Endodermal cell (in vitro differentiated cells): ENCODE measurements around the gene TRAF3. TPM values are rescaled to one million over a fixed set of nuclear protein-coding genes. Genes with fewer than 3 reads are reported as not detected.

Source experiments
- DNase-seq: peaks from one replicate; pipeline ENCODE4 v3.0.0-alpha.2; 2017
- H3K27ac ChIP-seq: 2 replicates; pipeline ENCODE4 v1.5.1; 2013; ENCODE audit warnings: mild to moderate bottlenecking, low read depth, low read length, moderate library complexity
- H3K27me3 ChIP-seq: 2 replicates; pipeline ENCODE4 v1.6.1; 2013; ENCODE audit warnings: mild to moderate bottlenecking, low read length, moderate library complexity; ENCODE audit not compliant: insufficient read depth, control insufficient read depth, poor library complexity, severe bottlenecking
- H3K36me3 ChIP-seq: 2 replicates; pipeline ENCODE4 v1.7.0; 2013; ENCODE audit warnings: mild to moderate bottlenecking, low read length, moderate library complexity; ENCODE audit not compliant: control insufficient read depth, insufficient read depth
- H3K4me1 ChIP-seq: one replicate; pipeline ENCODE4 v1.7.0; 2013; ENCODE audit warnings: low read length; ENCODE audit not compliant: control insufficient read depth, insufficient read depth
- H3K4me3 ChIP-seq: 2 replicates; pipeline ENCODE4 v1.5.1; 2013; ENCODE audit warnings: mild to moderate bottlenecking, low read length, moderate library complexity
- H3K9ac ChIP-seq: 2 replicates; pipeline ENCODE4 v1.6.1; 2013; ENCODE audit warnings: mild to moderate bottlenecking, low read length, moderate library complexity; ENCODE audit not compliant: poor library complexity, severe bottlenecking; ENCODE audit errors: extremely low read depth
- H3K9me3 ChIP-seq: 2 replicates; pipeline ENCODE4 v1.6.1; 2013; ENCODE audit warnings: mild to moderate bottlenecking, low read length, moderate library complexity; ENCODE audit not compliant: control insufficient read depth
- H3K27ac Mint-ChIP-seq: 2 replicates; pipeline ENCODE4 v1.8.0; 2020; ENCODE audit warnings: mixed read lengths
- H3K27me3 Mint-ChIP-seq: 2 replicates; pipeline ENCODE4 v1.8.0; 2021; ENCODE audit warnings: mild to moderate bottlenecking, mixed read lengths; ENCODE audit not compliant: insufficient read depth
- H3K36me3 Mint-ChIP-seq: 2 replicates; pipeline ENCODE4 v1.8.0; 2020; ENCODE audit warnings: low read depth, mixed read lengths
- H3K4me1 Mint-ChIP-seq: 2 replicates; pipeline ENCODE4 v1.8.0; 2020; ENCODE audit warnings: mixed read lengths
- H3K4me3 Mint-ChIP-seq: 2 replicates; pipeline ENCODE4 v1.8.0; 2020; ENCODE audit warnings: mild to moderate bottlenecking, moderate library complexity, mixed read lengths
- H3K9me3 Mint-ChIP-seq: 2 replicates; pipeline ENCODE4 v1.8.0; 2020; ENCODE audit warnings: mild to moderate bottlenecking, mixed read lengths
- CTCF ChIP-seq: fragments of 200-600 bp; sonication (generic); conservative IDR thresholded peaks from 2 replicates; pipeline ENCODE4 v1.5.0; 2021; ENCODE audit warnings: antibody characterized with exemption, mild to moderate bottlenecking
- WGBS, 2 experiments: methylation state at CpG; one replicate each; pipeline versions ENCODE4 v1.1.5 to v1.1.7; 2013; ENCODE audit warnings: missing lambda C conversion rate in 2 of 2, mixed read lengths in 1 of 2; ENCODE audit not compliant: insufficient coverage in 1 of 2, insufficient read length in 1 of 2; 5-methylcytosine and 5-hydroxymethylcytosine counted together
- total RNA-seq, 2 donors: library from RNA; stranded (reverse); fragmentation: NEBNext Ultra II Directional in 1 of 2; extraction: Animal tissue kit (Norgen Biotek cat#: 25700) in 1 of 2; gene quantifications; 2 replicates in 1 of 2; 3 replicates in 1 of 2; pipeline ENCODE4 v1.2.1, GENCODE V29; 2021

TRAF3 gene
- total RNA-seq, 2 donors from 2014 or later: 16.7 to 23.8 TPM

DNA sequence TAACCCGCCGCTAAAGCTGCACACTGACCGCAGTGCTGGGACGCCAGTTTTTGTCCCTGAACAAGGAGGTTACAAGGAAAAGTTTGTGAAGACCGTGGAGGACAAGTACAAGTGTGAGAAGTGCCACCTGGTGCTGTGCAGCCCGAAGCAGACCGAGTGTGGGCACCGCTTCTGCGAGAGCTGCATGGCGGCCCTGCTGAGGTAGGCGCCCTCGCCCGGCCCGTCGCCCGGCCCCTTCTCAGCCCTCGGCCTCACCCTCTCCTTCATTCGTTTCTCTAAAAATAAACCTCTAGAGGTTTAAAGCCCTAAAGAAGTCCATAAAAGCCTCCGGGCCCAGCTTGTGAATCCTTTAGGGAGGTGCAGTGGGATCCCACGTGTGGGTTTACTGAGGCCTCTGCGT is 93.0 kb downstream of the TRAF3 start:
- Mint-ChIP-seq H3K4me1 (peaks cover 16% of the 10 kb centered on the region), H3K36me3 (peaks cover 21% of the 10 kb centered on the region), H3K9me3 (no peaks in the 10 kb centered on the region), H3K27me3 (no peaks in the 10 kb centered on the region), H3K27ac (no peak overlapping the region), H3K4me3 (no peak overlapping the region)
- no peak for DNase-seq
- no peak overlapping the region for H3K9ac ChIP-seq
- WGBS, 2 experiments: 93 to 96% methylated on average over 12 to 21 of the region's 21 CpGs
- TF ChIP-seq CTCF: no peak
- no peak overlapping the region for H3K27ac ChIP-seq
- H3K4me3 ChIP-seq: no peak overlapping the region
- H3K27me3 ChIP-seq: no peaks in the 10 kb centered on the region
- peaks cover 13% of the 10 kb centered on the region for H3K4me1 ChIP-seq
- no peaks in the 10 kb centered on the region for H3K9me3 ChIP-seq
- H3K36me3 ChIP-seq: peaks cover 6% of the 10 kb centered on the region

DNA sequence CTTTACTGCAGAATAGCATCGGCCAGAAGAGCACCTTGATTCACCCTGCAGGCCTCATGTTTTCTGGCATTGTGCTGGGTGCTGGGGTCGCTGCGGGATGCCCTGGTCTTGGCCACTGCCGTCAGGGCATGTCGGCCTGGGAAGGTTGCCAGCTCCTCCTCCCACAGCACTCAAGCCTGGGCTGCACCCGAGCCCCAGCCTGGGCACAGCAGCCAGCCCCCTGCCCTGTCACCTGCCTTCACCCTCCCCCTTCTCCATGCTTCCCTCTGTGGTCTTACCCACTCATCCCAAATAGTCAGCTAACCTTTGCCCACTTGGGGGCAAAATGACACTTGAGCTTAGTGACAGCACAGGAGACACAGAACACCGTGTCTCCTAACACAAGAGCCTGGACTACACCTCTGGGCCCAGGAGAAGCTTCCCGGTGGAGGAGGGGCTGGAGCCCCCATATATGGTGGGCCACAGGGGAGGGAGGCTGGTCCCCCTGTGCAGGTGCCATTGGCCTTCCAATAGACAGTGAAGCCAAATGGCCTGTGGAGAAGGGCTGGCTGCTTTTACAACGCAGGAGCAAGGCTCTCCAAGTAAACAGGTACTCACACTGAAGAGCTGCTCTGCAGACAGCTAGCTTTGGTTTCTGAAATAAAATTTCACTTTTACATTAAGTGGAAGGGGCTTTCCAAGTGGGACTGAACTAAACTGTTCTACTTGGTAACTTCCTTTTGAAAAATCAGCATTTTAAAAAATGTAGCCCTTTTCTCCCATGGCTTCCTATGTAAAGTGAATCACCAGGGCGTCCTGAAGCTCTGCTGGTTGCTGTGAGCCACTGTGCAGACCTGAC is 94.0 kb downstream of the TRAF3 start:
- H3K36me3 Mint-ChIP-seq: peaks cover 25% of the 10 kb centered on the region
- Histone ChIP-seq H3K9me3 (no peaks in the 10 kb centered on the region), H3K27ac (no peak overlapping the region), H3K4me3 (no peak overlapping the region), H3K27me3 (no peaks in the 10 kb centered on the region), H3K4me1 (peaks cover 13% of the 10 kb centered on the region), H3K9ac (no peak overlapping the region), H3K36me3 (peaks cover 13% of the 10 kb centered on the region)
- peaks cover 16% of the 10 kb centered on the region for H3K4me1 Mint-ChIP-seq
- no peaks in the 10 kb centered on the region for H3K9me3 Mint-ChIP-seq
- WGBS, 2 experiments: 91 to 95% methylated on average over 6 to 10 of the region's 10 CpGs
- TF ChIP-seq CTCF: no peak
- DNase-seq: no peak
- no peak overlapping the region for H3K4me3 Mint-ChIP-seq
- H3K27ac Mint-ChIP-seq: peak overlapping the region; percentile 21
- H3K27me3 Mint-ChIP-seq: no peaks in the 10 kb centered on the region

DNA sequence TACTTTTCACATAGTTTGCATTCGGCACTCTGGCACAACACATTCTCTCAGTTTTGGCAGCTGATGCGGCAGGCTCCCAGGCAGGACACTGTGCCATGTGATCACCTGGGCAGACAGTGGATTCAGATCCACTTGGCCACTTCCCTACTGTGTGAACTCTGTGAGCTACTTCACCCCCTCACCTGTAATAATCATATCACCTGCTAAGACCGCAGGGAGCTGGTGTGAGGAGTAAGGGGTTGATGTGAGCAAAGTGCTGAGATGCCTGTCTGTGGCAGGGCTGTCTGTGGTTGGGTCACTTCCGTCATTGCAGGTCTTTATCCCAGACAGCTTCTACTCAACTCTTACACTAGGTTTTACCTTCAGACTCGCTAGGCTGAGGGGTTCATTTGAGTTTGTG is 94.8 kb downstream of the TRAF3 start:
- Histone ChIP-seq H3K27ac (no peak overlapping the region), H3K36me3 (peaks cover 21% of the 10 kb centered on the region), H3K4me1 (peaks cover 13% of the 10 kb centered on the region), H3K9me3 (no peaks in the 10 kb centered on the region), H3K9ac (no peak overlapping the region), H3K4me3 (no peak overlapping the region), H3K27me3 (no peaks in the 10 kb centered on the region)
- no peak for TF ChIP-seq CTCF
- Mint-ChIP-seq H3K9me3 (no peaks in the 10 kb centered on the region), H3K36me3 (peaks cover 25% of the 10 kb centered on the region), H3K4me3 (no peak overlapping the region), H3K27me3 (no peaks in the 10 kb centered on the region), H3K27ac (peak overlapping the region; percentile 21), H3K4me1 (peaks cover 16% of the 10 kb centered on the region)
- WGBS, 2 experiments: 92 to 100% methylated on average over 2 to 4 of the region's 5 CpGs
- DNase-seq: no peak
